NCI-H1092 treated with DMSO at 0.1 percent for 48 hours (cell line): Measurements from ENCODE around the gene DPEP3.
A peak's percentile ranks its signal among the peaks of the same experiment; 100 is the strongest.

ENCODE experiments used
- DNase-seq: peaks from one replicate; lab custom pipeline; 2025; lab: John Stamatoyannopoulos, UW

The DPEP3 gene

GRCh38 chr16:67930678-67931211 is 49.6 kb downstream of the DPEP3 start:
- DNase-seq: no peak

- no peak for DNase-seq
Observed at GRCh38 chr16:67930191-67930590, 50.1 kb downstream of the DPEP3 start.

- DNase-seq: peak; percentile 73
Observed at GRCh38 chr16:67928561-67929364, 51.5 kb downstream of the DPEP3 start.

- DNase-seq: no peak
Observed at GRCh38 chr16:67928147-67928546, 52.2 kb downstream of the DPEP3 start.

- DNase-seq: peak; percentile 26
Observed at GRCh38 chr16:67927131-67927941, 53.0 kb downstream of the DPEP3 start.

GRCh38 chr16:67926181-67926750 is 54.0 kb downstream of the DPEP3 start:
- DNase-seq: peak; percentile 97
